LNCaP clone FGC (cell line): ENCODE results near the gene NRXN3.

Experiments
- DNase-seq: peaks from one replicate; pipeline ENCODE4 v3.0.0-alpha.2; 2011; ENCODE audit warnings: low read depth
- H3K4me3 ChIP-seq: 2 replicates; pipeline ENCODE4 v1.5.1; 2011; ENCODE audit warnings: mild to moderate bottlenecking, low read depth, low read length, control low read depth
- CTCF ChIP-seq: IDR thresholded peaks from 2 replicates; pipeline ENCODE4 v1.5.1; 2012; ENCODE audit warnings: mild to moderate bottlenecking; ENCODE audit not compliant: control insufficient read depth, insufficient read depth; ENCODE audit errors: extremely low read depth

The NRXN3 gene

GRCh38 chr14:79420725-79421124 lies 1250.6 kb downstream of the NRXN3 start:
- DNase-seq, result no peak
- TF ChIP-seq CTCF, result no peak
- H3K4me3 ChIP-seq, result no peak overlapping the region

- DNase-seq, result no peak
- H3K4me3 ChIP-seq, result no peak overlapping the region
- no peak for TF ChIP-seq CTCF
These were observed 1251.6 kb downstream of the NRXN3 start for GRCh38 chr14:79421811-79422210.

GRCh38 chr14:79424462-79424861 lies 1254.3 kb downstream of the NRXN3 start:
- no peak for TF ChIP-seq CTCF
- no peak overlapping the region for H3K4me3 ChIP-seq
- DNase-seq, result no peak

- no peak for TF ChIP-seq CTCF
- peak; percentile 82 for DNase-seq
These were observed 1256.1 kb downstream of the NRXN3 start for GRCh38 chr14:79426103-79426755.

GRCh38 chr14:79432640-79433039 lies 1262.5 kb downstream of the NRXN3 start:
- no peak overlapping the region for H3K4me3 ChIP-seq
- no peak for DNase-seq
- TF ChIP-seq CTCF, result no peak

More at GRCh38 chr14:79426103-79426755, 1256.1 kb downstream of the NRXN3 start:
- H3K4me3 ChIP-seq, result no peak overlapping the region

GRCh38 chr14:79436335-79436734 lies 1266.2 kb downstream of the NRXN3 start:
- H3K4me3 ChIP-seq, result no peak overlapping the region
- DNase-seq, result no peak

More at GRCh38 chr14:79436335-79436734, 1266.2 kb downstream of the NRXN3 start:
- no peak for TF ChIP-seq CTCF
